OCI-LY1 (cell line): ENCODE data around the gene NDRG4.

Source experiments
- H2AFZ ChIP-seq: fragments of 200-600 bp; sonication (generic), shearing (Covaris generic); 2 replicates; pipeline ENCODE4 v1.6.0; 2014; ENCODE audit warnings: antibody characterized with exemption, mild to moderate bottlenecking, low read length
- H3F3A ChIP-seq: fragments of 200-600 bp; sonication (generic), shearing (Covaris generic); 2 replicates; pipeline ENCODE4 v1.6.0; 2014; ENCODE audit warnings: mild to moderate bottlenecking, antibody characterized with exemption, low read length, moderate library complexity; ENCODE audit not compliant: insufficient read depth
- H3K27ac ChIP-seq: fragments of 200-600 bp; sonication (generic); 2 replicates; pipeline ENCODE4 v1.5.1; 2014; ENCODE audit warnings: low read length, mixed run types, mild to moderate bottlenecking, low read depth; ENCODE audit not compliant: poor library complexity, severe bottlenecking
- H3K27me3 ChIP-seq: fragments of 200-600 bp; sonication (generic); 2 replicates; pipeline ENCODE4 v1.6.0; 2014; ENCODE audit warnings: antibody characterized with exemption, mild to moderate bottlenecking, low read length, moderate library complexity; ENCODE audit not compliant: insufficient read depth
- H3K36me3 ChIP-seq: fragments of 200-600 bp; sonication (generic); 2 replicates; pipeline ENCODE4 v1.6.1; 2014; ENCODE audit warnings: mild to moderate bottlenecking, antibody characterized with exemption, low read length, moderate library complexity, mixed read lengths; ENCODE audit not compliant: insufficient read depth
- H3K4me1 ChIP-seq: fragments of 200-600 bp; sonication (generic); 2 replicates; pipeline ENCODE4 v1.5.1; 2014; ENCODE audit warnings: mild to moderate bottlenecking, low read length, moderate library complexity; ENCODE audit not compliant: insufficient read depth, severe bottlenecking
- H3K4me2 ChIP-seq: fragments of 200-600 bp; sonication (generic), shearing (Covaris generic); 2 replicates; pipeline ENCODE4 v1.6.1; 2014; ENCODE audit warnings: low read length
- H3K4me3 ChIP-seq: fragments of 200-600 bp; sonication (generic); 2 replicates; pipeline ENCODE4 v1.5.1; 2014; ENCODE audit warnings: low read length, low read depth, mild to moderate bottlenecking, mixed read lengths; ENCODE audit not compliant: poor library complexity, severe bottlenecking
- H3K79me2 ChIP-seq: fragments of 200-600 bp; shearing (Covaris generic); 2 replicates; pipeline ENCODE4 v1.6.1; 2016; ENCODE audit warnings: mixed run types, low read length, mixed read lengths; ENCODE audit not compliant: insufficient read depth
- H3K9ac ChIP-seq: fragments of 200-600 bp; sonication (generic), shearing (Covaris generic); 2 replicates; pipeline ENCODE4 v1.6.1; 2014; ENCODE audit warnings: mild to moderate bottlenecking, low read length, mixed read lengths
- H3K9me2 ChIP-seq: fragments of 200-600 bp; sonication (generic), shearing (Covaris generic); 2 replicates; pipeline ENCODE4 v1.6.1; 2014; ENCODE audit warnings: low read depth, mild to moderate bottlenecking, low read length, mixed read lengths
- H3K9me3 ChIP-seq: fragments of 200-600 bp; shearing (Covaris generic); 2 replicates; pipeline ENCODE4 v1.6.1; 2014; ENCODE audit warnings: low read length, mixed read lengths
- H4K20me1 ChIP-seq: fragments of 200-600 bp; sonication (generic), shearing (Covaris generic); 2 replicates; pipeline ENCODE4 v1.6.0; 2016; ENCODE audit warnings: mild to moderate bottlenecking, low read length; ENCODE audit not compliant: insufficient read depth
- CTCF ChIP-seq: fragments of 200-600 bp; sonication (generic), shearing (Covaris generic); IDR thresholded peaks from 2 replicates; pipeline ENCODE4 v1.5.1; 2017; ENCODE audit warnings: mild to moderate bottlenecking, antibody characterized with exemption, low read length, moderate library complexity, mixed read lengths
- EZH2 ChIP-seq: fragments of 200-600 bp; sonication (generic), shearing (Covaris generic); IDR thresholded peaks from 2 replicates; pipeline ENCODE4 v1.8.0; 2017; ENCODE audit warnings: borderline replicate concordance, mixed run types, mild to moderate bottlenecking, antibody characterized with exemption, low read length, moderate library complexity, mixed read lengths

Gene NDRG4

DNA sequence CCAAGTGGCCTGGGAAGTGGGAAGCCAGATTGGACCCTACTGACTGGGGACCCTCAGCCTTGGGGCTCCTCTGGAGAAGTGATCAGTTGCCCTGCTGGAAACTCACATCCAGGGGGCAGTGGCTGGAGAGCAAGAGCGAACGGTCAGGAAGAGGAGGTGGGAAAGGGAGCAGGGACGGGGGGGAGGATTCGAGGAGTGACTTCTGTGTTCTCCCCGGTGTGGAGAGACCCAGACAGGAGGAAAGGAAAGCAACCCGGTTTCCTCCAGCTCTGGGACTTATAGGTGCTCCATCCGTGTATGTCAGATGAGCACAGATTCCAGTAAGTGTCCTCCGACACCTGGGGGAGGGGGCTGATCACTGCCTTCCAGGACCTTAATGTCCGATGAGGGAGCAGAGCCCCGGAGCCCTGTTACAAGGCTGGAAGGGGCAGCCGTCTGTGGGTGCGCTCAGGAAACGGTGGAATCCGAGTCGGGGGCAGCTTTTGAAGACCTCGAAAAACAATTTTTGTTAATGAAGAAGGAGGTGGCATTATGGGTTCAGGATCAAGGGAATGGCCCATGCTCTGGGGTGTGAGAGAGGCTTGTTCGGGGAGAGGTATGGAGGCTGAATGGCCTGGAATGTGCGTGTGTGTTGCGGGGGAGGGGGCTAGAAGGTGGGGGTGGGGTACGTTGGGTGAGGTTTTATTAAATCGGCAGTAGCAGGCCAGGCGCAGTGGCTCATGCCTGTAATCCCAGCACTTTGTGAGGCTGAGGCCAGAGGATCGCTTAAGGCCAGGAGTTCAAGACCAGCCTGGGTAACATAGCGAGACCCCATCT lies 34.8 kb upstream of the NDRG4 start:
- Histone ChIP-seq H3K4me3 (no peak overlapping the region), H3K9me2 (no peaks in the 10 kb centered on the region), H3K9ac (no peak overlapping the region), H3K27me3 (no peaks in the 10 kb centered on the region; the same call in 1 of the 2 replicates), H3F3A (no peaks in the 10 kb centered on the region), H4K20me1 (no peaks in the 10 kb centered on the region), H3K27ac (no peak overlapping the region), H3K79me2 (no peaks in the 10 kb centered on the region), H3K9me3 (no peaks in the 10 kb centered on the region), H3K4me1 (no peaks in the 10 kb centered on the region), H3K4me2 (no peak overlapping the region), H3K36me3 (no peaks in the 10 kb centered on the region), H2AFZ (no peak overlapping the region)
- no peak for TF ChIP-seq EZH2
- no peak for TF ChIP-seq CTCF

DNA sequence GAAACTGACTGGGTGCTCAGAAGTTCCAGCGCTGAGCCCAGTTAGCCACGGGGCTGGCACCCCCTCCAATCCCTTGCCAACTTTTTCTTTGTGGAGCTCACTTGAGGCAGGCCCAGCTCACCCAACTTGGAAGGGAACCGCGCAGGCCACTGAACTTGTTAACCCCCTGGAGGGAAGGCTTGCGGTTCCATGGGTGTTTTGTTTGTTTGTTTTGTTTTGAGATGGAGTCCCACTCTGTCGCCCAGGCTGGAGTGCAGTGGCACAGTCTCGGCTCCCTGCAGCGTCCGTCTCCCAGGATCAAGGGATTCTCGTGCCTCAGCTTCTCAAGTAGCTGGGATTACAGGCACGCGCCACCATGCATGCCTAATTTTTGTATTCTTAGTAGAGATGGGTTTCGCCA lies 34.1 kb upstream of the NDRG4 start:
- Histone ChIP-seq H3K79me2 (no peaks in the 10 kb centered on the region), H3K9ac (no peak overlapping the region), H3K9me2 (no peaks in the 10 kb centered on the region), H4K20me1 (no peaks in the 10 kb centered on the region), H3K36me3 (no peaks in the 10 kb centered on the region), H3F3A (no peaks in the 10 kb centered on the region), H3K4me3 (no peak overlapping the region), H3K4me2 (no peak overlapping the region), H3K4me1 (no peaks in the 10 kb centered on the region), H2AFZ (no peak overlapping the region), H3K9me3 (no peaks in the 10 kb centered on the region), H3K27me3 (no peaks in the 10 kb centered on the region; the same call in 1 of the 2 replicates), H3K27ac (no peak overlapping the region)
- no peak for TF ChIP-seq EZH2

GRCh38 chr16:58466396-58466795 lies 33.5 kb upstream of the NDRG4 start:
- H3K4me2 ChIP-seq: no peak overlapping the region
- no peak overlapping the region for H3K9ac ChIP-seq
- no peaks in the 10 kb centered on the region for H3K4me1 ChIP-seq
- no peak overlapping the region for H3K4me3 ChIP-seq
- H3K27ac ChIP-seq: no peak overlapping the region
- H3K9me3 ChIP-seq: no peaks in the 10 kb centered on the region
- H3K79me2 ChIP-seq: no peaks in the 10 kb centered on the region
- no peaks in the 10 kb centered on the region; the same call in 1 of the 2 replicates for H3K27me3 ChIP-seq
- H3F3A ChIP-seq: no peaks in the 10 kb centered on the region
- no peaks in the 10 kb centered on the region for H4K20me1 ChIP-seq
- H3K9me2 ChIP-seq: no peaks in the 10 kb centered on the region
- H2AFZ ChIP-seq: no peak overlapping the region
- no peaks in the 10 kb centered on the region for H3K36me3 ChIP-seq
- TF ChIP-seq CTCF (no peak), EZH2 (no peak)

DNA sequence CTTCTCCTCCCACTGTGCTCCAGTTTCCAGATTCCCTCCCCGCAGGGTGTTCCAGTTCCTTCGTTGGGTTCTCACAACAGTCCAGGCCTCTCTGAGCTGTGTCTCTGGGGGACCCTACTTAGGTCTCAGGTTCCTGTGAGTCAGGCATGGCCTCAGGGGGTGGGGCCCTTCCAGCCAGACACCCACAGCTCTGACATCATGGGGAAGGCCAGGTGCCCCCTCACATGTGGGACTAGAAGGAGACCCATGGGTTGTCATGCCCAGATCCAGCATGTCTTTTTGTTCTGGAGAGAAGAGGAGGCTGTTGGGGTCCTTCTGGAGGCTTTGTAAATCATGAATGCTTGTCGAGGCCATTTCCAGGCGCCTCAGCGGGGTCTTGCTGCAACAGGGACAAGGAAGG lies 32.0 kb upstream of the NDRG4 start:
- no peaks in the 10 kb centered on the region for H3F3A ChIP-seq
- H3K36me3 ChIP-seq: no peaks in the 10 kb centered on the region
- no peak for TF ChIP-seq EZH2
- TF ChIP-seq CTCF: no peak
- H3K27me3 ChIP-seq: no peaks in the 10 kb centered on the region; the same call in 1 of the 2 replicates
- H3K27ac ChIP-seq: no peak overlapping the region
- no peak overlapping the region for H3K4me3 ChIP-seq
- no peaks in the 10 kb centered on the region for H3K4me1 ChIP-seq
- H4K20me1 ChIP-seq: no peaks in the 10 kb centered on the region
- no peak overlapping the region for H3K4me2 ChIP-seq
- H3K79me2 ChIP-seq: no peaks in the 10 kb centered on the region
- no peaks in the 10 kb centered on the region for H3K9me3 ChIP-seq
- no peak overlapping the region for H2AFZ ChIP-seq
- no peak overlapping the region for H3K9ac ChIP-seq
- H3K9me2 ChIP-seq: no peaks in the 10 kb centered on the region
